HFFc6 (cell line): Measurements from ENCODE around the gene LRRC8C. TPM values are rescaled to one million over a fixed set of nuclear protein-coding genes. Genes with fewer than 3 reads are reported as not detected.

Experiments
- DNase-seq: peaks from one replicate; pipeline ENCODE4 v3.0.0-alpha.2; 2018
- H3K27ac Mint-ChIP-seq: 2 replicates; pipeline ENCODE4 v1.8.0; 2020; ENCODE audit warnings: mild to moderate bottlenecking, mixed read lengths
- H3K27me3 Mint-ChIP-seq: 2 replicates; pipeline ENCODE4 v1.8.0; 2021; ENCODE audit warnings: mild to moderate bottlenecking, moderate library complexity, mixed read lengths; ENCODE audit not compliant: insufficient read depth
- H3K36me3 Mint-ChIP-seq: 2 replicates; pipeline ENCODE4 v1.8.0; 2021; ENCODE audit warnings: low read depth, mixed read lengths
- H3K4me1 Mint-ChIP-seq: 2 replicates; pipeline ENCODE4 v1.8.0; 2020; ENCODE audit warnings: low read depth, mixed read lengths
- H3K4me3 Mint-ChIP-seq: 2 replicates; pipeline ENCODE4 v1.8.0; 2020; ENCODE audit warnings: mild to moderate bottlenecking, moderate library complexity, mixed read lengths
- H3K9me3 Mint-ChIP-seq: 2 replicates; pipeline ENCODE4 v1.8.0; 2020; ENCODE audit warnings: mild to moderate bottlenecking, mixed read lengths
- total RNA-seq, 6 experiments: library from RNA; stranded (reverse); fragmentation: NEBNext Ultra II Directional; extraction: Animal tissue kit (Norgen Biotek cat#: 25700); gene quantifications; 2 replicates in 1 of 6; 3 replicates in 5 of 6; pipeline ENCODE4 v1.2.3, GENCODE V29; 2021
- TF ChIP-seq, protein P1 (sequence below): fragments of 200-600 bp; sonication (generic); IDR thresholded peaks from 2 replicates; pipeline ENCODE4 v1.5.0; 2021; ENCODE audit warnings: antibody characterized with exemption, mild to moderate bottlenecking

LRRC8C gene
- total RNA-seq, 6 experiments from 2014 or later: 5.0 to 13.7 (median 10.9) TPM

DNA sequence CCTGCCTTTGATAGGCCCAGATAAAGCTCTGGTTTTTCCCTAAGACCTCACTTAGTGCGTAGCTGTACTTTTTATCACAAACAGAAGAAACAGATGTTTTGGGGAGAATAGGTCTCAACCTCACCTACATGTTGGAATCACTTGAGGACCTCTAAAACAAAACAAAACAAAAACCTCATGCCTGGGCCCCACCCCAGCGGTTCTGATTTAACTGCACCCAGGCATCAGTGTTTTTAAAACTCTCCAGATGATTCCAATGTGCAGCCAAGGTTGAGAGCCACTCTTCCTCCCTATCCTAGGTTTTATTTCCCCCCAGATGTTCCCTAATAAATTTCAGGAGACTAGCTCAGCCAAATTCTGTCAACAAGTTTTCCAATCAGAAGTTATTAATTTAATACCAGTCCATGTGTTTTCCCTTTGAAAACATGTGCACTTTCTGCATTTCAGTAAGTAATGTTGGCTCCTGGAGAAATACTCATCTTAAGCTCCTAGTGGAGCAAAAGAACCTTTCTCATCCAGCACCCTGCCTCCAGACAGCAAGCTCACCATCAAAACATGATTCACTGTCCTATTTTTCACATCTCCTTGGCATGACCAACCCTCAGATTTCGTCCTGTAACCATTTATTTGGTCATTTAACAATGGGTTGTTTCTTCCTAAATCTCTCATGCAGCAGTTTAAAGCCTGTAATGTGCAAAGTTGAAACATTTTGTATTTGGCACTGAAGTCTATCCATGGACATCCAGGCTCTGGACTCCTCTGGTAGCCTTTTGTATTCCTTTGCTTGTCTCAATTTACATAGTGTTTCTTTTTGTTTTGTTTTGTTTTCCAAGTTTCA lies 27.5 kb downstream of the LRRC8C start:
- Mint-ChIP-seq H3K27ac (peak overlapping the region; percentile 31), H3K36me3 (peaks cover 22% of the 10 kb centered on the region), H3K4me3 (no peak overlapping the region), H3K4me1 (peaks cover 33% of the 10 kb centered on the region), H3K9me3 (peaks cover 11% of the 10 kb centered on the region), H3K27me3 (peaks cover 3% of the 10 kb centered on the region; the same call in 1 of the 2 replicates)
- TF ChIP-seq, protein P1, sequence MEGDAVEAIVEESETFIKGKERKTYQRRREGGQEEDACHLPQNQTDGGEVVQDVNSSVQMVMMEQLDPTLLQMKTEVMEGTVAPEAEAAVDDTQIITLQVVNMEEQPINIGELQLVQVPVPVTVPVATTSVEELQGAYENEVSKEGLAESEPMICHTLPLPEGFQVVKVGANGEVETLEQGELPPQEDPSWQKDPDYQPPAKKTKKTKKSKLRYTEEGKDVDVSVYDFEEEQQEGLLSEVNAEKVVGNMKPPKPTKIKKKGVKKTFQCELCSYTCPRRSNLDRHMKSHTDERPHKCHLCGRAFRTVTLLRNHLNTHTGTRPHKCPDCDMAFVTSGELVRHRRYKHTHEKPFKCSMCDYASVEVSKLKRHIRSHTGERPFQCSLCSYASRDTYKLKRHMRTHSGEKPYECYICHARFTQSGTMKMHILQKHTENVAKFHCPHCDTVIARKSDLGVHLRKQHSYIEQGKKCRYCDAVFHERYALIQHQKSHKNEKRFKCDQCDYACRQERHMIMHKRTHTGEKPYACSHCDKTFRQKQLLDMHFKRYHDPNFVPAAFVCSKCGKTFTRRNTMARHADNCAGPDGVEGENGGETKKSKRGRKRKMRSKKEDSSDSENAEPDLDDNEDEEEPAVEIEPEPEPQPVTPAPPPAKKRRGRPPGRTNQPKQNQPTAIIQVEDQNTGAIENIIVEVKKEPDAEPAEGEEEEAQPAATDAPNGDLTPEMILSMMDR: no peak
- DNase-seq: peak; percentile 30

DNA sequence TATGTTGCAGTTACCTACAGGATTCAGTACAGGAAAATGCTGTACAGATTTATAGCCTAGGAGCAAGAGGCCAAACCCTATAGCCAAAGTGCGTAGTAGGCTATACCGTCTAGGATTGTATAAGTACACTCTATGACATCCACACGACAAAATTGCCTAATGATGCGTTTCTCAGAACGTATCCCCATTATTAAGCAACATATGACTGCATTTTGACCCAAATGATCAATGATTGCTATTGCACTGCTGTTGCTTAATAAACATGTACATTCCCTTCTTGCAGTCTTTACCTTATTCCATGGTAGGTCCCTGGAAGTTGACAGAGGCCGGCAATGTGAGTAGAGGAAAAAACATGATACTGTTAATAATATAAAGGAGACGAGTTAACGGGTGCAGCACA lies 33.0 kb downstream of the LRRC8C start:
- TF ChIP-seq, protein P1: no peak
- DNase-seq: no peak
- peaks cover 2% of the 10 kb centered on the region; the same call in 1 of the 2 replicates for H3K27me3 Mint-ChIP-seq
- H3K9me3 Mint-ChIP-seq: peaks cover 11% of the 10 kb centered on the region
- H3K27ac Mint-ChIP-seq: no peak overlapping the region
- no peak overlapping the region for H3K4me3 Mint-ChIP-seq
- peaks cover 45% of the 10 kb centered on the region for H3K4me1 Mint-ChIP-seq
- peaks cover 22% of the 10 kb centered on the region for H3K36me3 Mint-ChIP-seq

DNA sequence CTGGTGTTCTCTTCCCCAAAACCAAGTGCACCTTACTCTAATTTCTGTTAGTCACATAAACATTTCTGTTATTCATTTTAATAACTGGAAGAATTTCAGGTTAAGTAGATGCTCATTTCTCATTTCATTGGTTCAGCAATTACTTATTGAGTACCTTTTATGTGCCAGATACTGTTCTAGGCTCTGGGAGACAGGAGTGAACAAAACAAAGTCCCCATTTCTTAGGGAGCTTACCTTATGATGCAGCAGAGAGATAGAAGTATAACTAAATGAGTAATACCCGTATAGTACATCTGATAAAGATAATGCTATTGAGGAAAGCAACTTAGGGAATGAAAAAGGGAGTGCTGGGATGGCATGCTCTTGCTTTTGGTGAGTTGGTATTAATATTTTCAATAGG lies 33.7 kb downstream of the LRRC8C start:
- Mint-ChIP-seq H3K36me3 (peaks cover 20% of the 10 kb centered on the region), H3K9me3 (peaks cover 11% of the 10 kb centered on the region), H3K4me1 (peaks cover 45% of the 10 kb centered on the region), H3K4me3 (no peak overlapping the region), H3K27ac (no peak overlapping the region), H3K27me3 (peaks cover 2% of the 10 kb centered on the region; the same call in 1 of the 2 replicates)
- TF ChIP-seq, protein P1: no peak
- no peak for DNase-seq

DNA sequence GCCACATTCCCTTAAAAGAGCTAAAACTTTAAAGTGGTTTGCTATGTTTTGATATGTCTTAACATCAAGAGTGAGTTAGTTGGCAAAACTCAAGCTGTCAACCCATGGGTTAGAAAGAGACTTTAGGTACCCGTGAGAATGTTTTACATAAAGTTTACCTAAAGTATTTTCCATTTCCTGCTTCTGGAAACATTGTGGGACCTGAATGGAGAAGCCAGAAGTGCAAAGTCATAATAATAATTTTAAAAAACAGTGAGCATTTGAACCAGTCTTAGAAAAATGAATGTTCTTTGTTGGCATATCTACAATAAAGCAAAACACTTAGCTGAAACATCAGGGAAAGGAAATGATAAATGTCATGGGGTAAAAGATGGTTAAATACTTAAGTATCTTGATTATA lies 34.8 kb downstream of the LRRC8C start:
- Mint-ChIP-seq H3K27ac (peak overlapping the region; percentile 27; the same call in 1 of the 2 replicates), H3K4me3 (no peak overlapping the region), H3K4me1 (peaks cover 53% of the 10 kb centered on the region), H3K27me3 (no peaks in the 10 kb centered on the region), H3K9me3 (peaks cover 11% of the 10 kb centered on the region), H3K36me3 (peaks cover 12% of the 10 kb centered on the region)
- TF ChIP-seq, protein P1: no peak
- DNase-seq: no peak

DNA sequence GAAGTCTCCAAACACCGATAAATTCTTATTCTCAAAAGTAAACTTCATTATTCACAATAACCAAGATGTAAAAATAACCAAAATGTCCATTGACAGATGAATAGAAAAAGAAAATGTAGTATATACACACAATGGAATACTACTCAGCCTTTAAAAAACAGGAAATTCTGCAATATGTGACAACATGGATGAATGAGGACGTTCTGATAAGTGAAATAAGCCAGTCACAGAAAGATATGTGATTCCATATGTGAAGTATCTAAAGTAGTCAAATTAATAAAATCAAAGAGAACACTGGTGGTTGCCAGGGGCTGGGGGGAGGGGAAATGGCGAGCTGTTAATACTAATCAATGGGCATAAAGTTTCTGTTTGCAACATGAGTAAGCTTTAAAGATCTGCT lies 36.0 kb downstream of the LRRC8C start:
- no peak for DNase-seq
- Mint-ChIP-seq H3K27me3 (no peaks in the 10 kb centered on the region), H3K27ac (no peak overlapping the region), H3K4me3 (no peak overlapping the region), H3K9me3 (peaks cover 10% of the 10 kb centered on the region), H3K4me1 (peaks cover 65% of the 10 kb centered on the region), H3K36me3 (peaks cover 7% of the 10 kb centered on the region)
- TF ChIP-seq, protein P1: no peak
